K562 (cell line): ENCODE results near the gene GABRR1. TPM values are rescaled to one million over a fixed set of nuclear protein-coding genes. Genes with fewer than 3 reads are reported as not detected.

Experiments
- ATAC-seq: fragments of 200-7000 bp; cut with Tn5 transposase; 3 replicates; pipeline ENCODE4 v1.9.1; 2020; ENCODE audit warnings: moderate library complexity
- BruUV-seq: library from RNA; stranded (reverse); fragments of 400-500 nt; replicated peaks from 2 replicates; lab custom pipeline; 2021; lab: Mats Ljungman, UMichigan
- CTCF ChIA-PET: fragments of 300-600 bp; formaldehyde crosslinking; extraction: SDS; loops from one replicate; lab custom pipeline; 2021; ENCODE audit warnings: low intra/inter-chr PET ratio; lab: Yijun Ruan, JAX
- POLR2A ChIA-PET: fragments of 300-600, 350-650 bp; sonication (Branson Sonifier 250); formaldehyde crosslinking; extraction: SDS; loops from one replicate; lab custom pipeline; 2021; ENCODE audit warnings: antibody characterized with exemption, inconsistent platforms; lab: Yijun Ruan, JAX
- DNase-seq, 4 experiments: peaks; one replicate each; pipeline versions ENCODE4 v3.0.0 to v3.0.0-alpha.2; 2011 to 2018; ENCODE audit warnings: low spot score in 3 of 4, mixed read lengths in 3 of 4; ENCODE audit errors: extremely low read depth in 1 of 4
- FAIRE-seq: peaks from 2 replicates; lab custom pipeline; 2011; peaks lifted over from hg19 to GRCh38; lab: Jason Lieb, UNC
- H2AFZ ChIP-seq: 2 replicates; pipeline ENCODE4 v1.6.0; 2011; ENCODE audit warnings: low read depth, low read length, control low read depth, inconsistent platforms
- H3K27ac ChIP-seq: fragments of 200-600 bp; 3 replicates; pipeline ENCODE4 v1.8.0; 2011; ENCODE audit warnings: low read depth, mild to moderate bottlenecking, control low read depth, inconsistent platforms, low read length, moderate library complexity, mixed read lengths; ENCODE audit errors: extremely low read depth
- H3K27me3 ChIP-seq, 2 experiments: fragments of 300-600 bp in 1 of 2; 2 replicates in 1 of 2; 3 replicates in 1 of 2; pipeline versions ENCODE4 v1.6.0 to v1.8.0; 2011; ENCODE audit warnings: inconsistent platforms in 2 of 2, low read length in 2 of 2, mild to moderate bottlenecking in 1 of 2, mixed read lengths in 1 of 2, moderate library complexity in 1 of 2; ENCODE audit not compliant: control insufficient read depth in 2 of 2, insufficient read depth in 2 of 2
- H3K36me3 ChIP-seq: fragments of 300-600 bp; 3 replicates; pipeline ENCODE4 v1.8.0; 2011; ENCODE audit warnings: mild to moderate bottlenecking, low read length, inconsistent platforms; ENCODE audit not compliant: control insufficient read depth, insufficient read depth
- H3K4me1 ChIP-seq, 2 experiments: fragments of 200-600 bp in 1 of 2; replicated peaks in 1 of 2; 2 replicates in 1 of 2; 3 replicates in 1 of 2; pipeline versions ENCODE4 v1.5.1 to v1.8.0; 2011; ENCODE audit warnings: inconsistent platforms in 2 of 2, low read length in 2 of 2, mild to moderate bottlenecking in 1 of 2, mixed read lengths in 1 of 2, moderate library complexity in 1 of 2; ENCODE audit not compliant: control insufficient read depth in 2 of 2, insufficient read depth in 2 of 2
- H3K4me2 ChIP-seq: 2 replicates; pipeline ENCODE4 v1.6.1; 2011; ENCODE audit warnings: low read length, control low read depth, inconsistent platforms, mixed read lengths; ENCODE audit not compliant: insufficient read depth
- H3K4me3 ChIP-seq: fragments of 200-600 bp; sonication (generic), shearing (Covaris generic); 2 replicates; pipeline ENCODE4 v1.5.1; 2016; ENCODE audit warnings: control low read depth, inconsistent platforms
- H3K79me2 ChIP-seq: fragments of 200-600 bp; 3 replicates; pipeline ENCODE4 v1.8.0; 2011; ENCODE audit warnings: low read length, inconsistent platforms; ENCODE audit not compliant: control insufficient read depth, insufficient read depth
- H3K9ac ChIP-seq, 2 experiments: 2 replicates each; pipeline versions ENCODE4 v1.6.0 to v1.6.1; 2011; ENCODE audit warnings: low read depth in 2 of 2, low read length in 2 of 2, control low read depth in 1 of 2, inconsistent platforms in 1 of 2, mild to moderate bottlenecking in 1 of 2, mixed read lengths in 1 of 2; ENCODE audit not compliant: insufficient read depth in 1 of 2
- H3K9me1 ChIP-seq: one replicate; pipeline ENCODE4 v1.6.0; 2011; ENCODE audit warnings: inconsistent platforms, mild to moderate bottlenecking, low read length, moderate library complexity; ENCODE audit not compliant: control insufficient read depth, insufficient read depth
- H3K9me3 ChIP-seq: replicated peaks from 2 replicates; pipeline ENCODE4 v1.5.1; 2011; ENCODE audit warnings: low read depth, low read length, inconsistent platforms; ENCODE audit not compliant: control insufficient read depth, insufficient read depth
- H4K20me1 ChIP-seq: replicated peaks from 2 replicates; pipeline ENCODE4 v1.6.1; 2011; ENCODE audit warnings: low read length, inconsistent platforms, mixed read lengths; ENCODE audit not compliant: control insufficient read depth, insufficient read depth
- CBFA2T2 ChIP-seq: fragments of 450-650 bp; conservative IDR thresholded peaks from 2 replicates; pipeline ENCODE4 v1.6.1; 2017; ENCODE audit warnings: mild to moderate bottlenecking
- FUS ChIP-seq: fragments of 200-400 bp; formaldehyde crosslinking; optimal IDR thresholded peaks from 2 replicates; pipeline ENCODE3; 2017; ENCODE audit warnings: low read depth, low read length
- HDAC6 ChIP-seq: IDR thresholded peaks from 2 replicates; pipeline ENCODE4 v1.6.1; 2012; ENCODE audit warnings: low read depth, mild to moderate bottlenecking, control low read depth, inconsistent platforms, low read length, moderate library complexity
- JUNB ChIP-seq: fragments of 450-650 bp; formaldehyde crosslinking; conservative IDR thresholded peaks from 2 replicates; pipeline ENCODE4 v1.4.0; 2020; ENCODE audit warnings: mild to moderate bottlenecking
- NELFE ChIP-seq: IDR thresholded peaks from 2 replicates; pipeline ENCODE4 v1.6.1; 2011; ENCODE audit warnings: mild to moderate bottlenecking; ENCODE audit not compliant: insufficient read depth, insufficient read length
- PTBP1 ChIP-seq: fragments of 200-400 bp; formaldehyde crosslinking; IDR thresholded peaks from 2 replicates; pipeline ENCODE4 v1.6.1; 2017; ENCODE audit warnings: low read depth, low read length
- RFX1 ChIP-seq: fragments of 450-650 bp; IDR thresholded peaks from 2 replicates; pipeline ENCODE4 v1.6.1; 2016; ENCODE audit warnings: mild to moderate bottlenecking, moderate library complexity
- SMAD1 ChIP-seq: fragments of 150-350 bp; IDR thresholded peaks from 2 replicates; pipeline ENCODE4 v1.6.1; 2014; ENCODE audit warnings: low read length, low read depth; ENCODE audit not compliant: partially characterized antibody
- SOX6 ChIP-seq: fragments of 450-650 bp; IDR thresholded peaks from 2 replicates; pipeline ENCODE4 v1.6.1; 2014; ENCODE audit warnings: mild to moderate bottlenecking
- XRCC5 ChIP-seq: fragments of 200-400 bp; formaldehyde crosslinking; IDR thresholded peaks from 2 replicates; pipeline ENCODE4 v1.6.1; 2017; ENCODE audit warnings: low read depth, mild to moderate bottlenecking, low read length
- ZNF584 ChIP-seq: fragments of 200-800 bp; sonication (Bioruptor generic); IDR thresholded peaks from 2 replicates; pipeline ENCODE4 v1.6.1; 2016; ENCODE audit warnings: low read depth, mild to moderate bottlenecking, missing genetic modification characterization, missing compliant biosample characterization
- WGBS: fragments of 100-300 bp; shearing (Covaris generic); methylation state at CpG from one replicate; pipeline ENCODE4 v1.1.6; 2016; ENCODE audit warnings: low coverage, mixed read lengths; ENCODE audit not compliant: insufficient coverage; ENCODE audit errors: missing lambda C conversion rate; 5-methylcytosine and 5-hydroxymethylcytosine counted together
- in situ Hi-C: fragments of 300-500 bp; cut with MboI; formaldehyde crosslinking; loops from 4 replicates; pipeline ENCODE4 v1.15.0; 2018; ENCODE audit warnings: inconsistent platforms, mixed read lengths
- intact Hi-C: fragments of 100-400 bp; cut with micrococcal nuclease; formaldehyde crosslinking; loops from 2 replicates; pipeline ENCODE4 v1.14.2; 2022
- polyA plus RNA-seq, 8 experiments: library from polyadenylated mRNA; depleted of rRNA in 4 of 8; stranded (reverse) in 5 of 8; unstranded in 3 of 8; fragments of >200 nt; fragmentation: Nextera tagmentation in 2 of 8; fragmentation: Illumina TruSeq in 1 of 8; extraction: Ambion mirVana in 2 of 8; extraction: Trizol in 1 of 8; gene quantifications; 2 replicates each; pipeline versions ENCODE4 v1.2.1 to v1.2.3, GENCODE V29; 2011 to 2014; ENCODE audit warnings: inconsistent platforms in 1 of 8, missing spikeins in 1 of 8
- total RNA-seq, 7 experiments: library from RNA; depleted of rRNA in 6 of 7; stranded (reverse); fragments of >200 nt in 6 of 7; fragmentation: Illumina TruSeq in 2 of 7; extraction: Trizol in 2 of 7; gene quantifications; 2 replicates each; pipeline versions ENCODE4 v1.2.1 to v1.2.3, GENCODE V29; 2011 to 2021; ENCODE audit warnings: low replicate concordance in 1 of 7
- TF ChIP-seq, protein P1 (sequence below): sonication (generic); formaldehyde crosslinking; IDR thresholded peaks from 2 replicates; pipeline ENCODE4 v1.8.0; 2023; ENCODE audit warnings: missing genetic modification reagents, mild to moderate bottlenecking, borderline replicate concordance
- TF ChIP-seq, protein P2 (sequence below): fragments of 450-650 bp; formaldehyde crosslinking; IDR thresholded peaks from 2 replicates; pipeline ENCODE4 v1.4.0; 2020; ENCODE audit warnings: mild to moderate bottlenecking, moderate library complexity
- TF ChIP-seq, protein P3 (sequence below): fragments of 250-450 bp; sonication (Bioruptor Pico); IDR thresholded peaks from 2 replicates; pipeline ENCODE4 v1.5.1; 2021; ENCODE audit warnings: mild to moderate bottlenecking

Gene GABRR1
- total and polyA plus RNA-seq, 9 of the 15 experiments (the other 6 are each of a cell fraction or from before 2014, with no cell fraction given), result not detected

DNA sequence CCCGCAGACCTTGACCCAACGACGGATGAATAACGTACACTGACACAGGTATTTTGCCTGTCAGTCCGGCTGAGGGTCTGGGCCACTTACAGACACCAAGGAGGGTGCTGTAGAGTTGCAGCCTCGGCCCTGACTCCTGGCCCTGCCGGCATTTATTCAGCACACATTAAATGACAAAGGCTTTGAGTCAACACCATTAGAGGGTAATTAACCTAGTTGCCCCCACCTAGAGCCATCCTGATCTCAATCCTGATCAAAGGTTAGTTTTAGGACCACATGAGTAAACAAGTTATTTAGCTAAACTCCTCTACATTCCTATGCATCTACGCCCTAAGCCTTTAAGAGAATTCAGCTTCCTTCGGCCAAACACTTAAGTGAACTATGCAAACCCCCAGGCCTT is 83.2 kb downstream of the GABRR1 start (continued):
- TF ChIP-seq, protein P1, sequence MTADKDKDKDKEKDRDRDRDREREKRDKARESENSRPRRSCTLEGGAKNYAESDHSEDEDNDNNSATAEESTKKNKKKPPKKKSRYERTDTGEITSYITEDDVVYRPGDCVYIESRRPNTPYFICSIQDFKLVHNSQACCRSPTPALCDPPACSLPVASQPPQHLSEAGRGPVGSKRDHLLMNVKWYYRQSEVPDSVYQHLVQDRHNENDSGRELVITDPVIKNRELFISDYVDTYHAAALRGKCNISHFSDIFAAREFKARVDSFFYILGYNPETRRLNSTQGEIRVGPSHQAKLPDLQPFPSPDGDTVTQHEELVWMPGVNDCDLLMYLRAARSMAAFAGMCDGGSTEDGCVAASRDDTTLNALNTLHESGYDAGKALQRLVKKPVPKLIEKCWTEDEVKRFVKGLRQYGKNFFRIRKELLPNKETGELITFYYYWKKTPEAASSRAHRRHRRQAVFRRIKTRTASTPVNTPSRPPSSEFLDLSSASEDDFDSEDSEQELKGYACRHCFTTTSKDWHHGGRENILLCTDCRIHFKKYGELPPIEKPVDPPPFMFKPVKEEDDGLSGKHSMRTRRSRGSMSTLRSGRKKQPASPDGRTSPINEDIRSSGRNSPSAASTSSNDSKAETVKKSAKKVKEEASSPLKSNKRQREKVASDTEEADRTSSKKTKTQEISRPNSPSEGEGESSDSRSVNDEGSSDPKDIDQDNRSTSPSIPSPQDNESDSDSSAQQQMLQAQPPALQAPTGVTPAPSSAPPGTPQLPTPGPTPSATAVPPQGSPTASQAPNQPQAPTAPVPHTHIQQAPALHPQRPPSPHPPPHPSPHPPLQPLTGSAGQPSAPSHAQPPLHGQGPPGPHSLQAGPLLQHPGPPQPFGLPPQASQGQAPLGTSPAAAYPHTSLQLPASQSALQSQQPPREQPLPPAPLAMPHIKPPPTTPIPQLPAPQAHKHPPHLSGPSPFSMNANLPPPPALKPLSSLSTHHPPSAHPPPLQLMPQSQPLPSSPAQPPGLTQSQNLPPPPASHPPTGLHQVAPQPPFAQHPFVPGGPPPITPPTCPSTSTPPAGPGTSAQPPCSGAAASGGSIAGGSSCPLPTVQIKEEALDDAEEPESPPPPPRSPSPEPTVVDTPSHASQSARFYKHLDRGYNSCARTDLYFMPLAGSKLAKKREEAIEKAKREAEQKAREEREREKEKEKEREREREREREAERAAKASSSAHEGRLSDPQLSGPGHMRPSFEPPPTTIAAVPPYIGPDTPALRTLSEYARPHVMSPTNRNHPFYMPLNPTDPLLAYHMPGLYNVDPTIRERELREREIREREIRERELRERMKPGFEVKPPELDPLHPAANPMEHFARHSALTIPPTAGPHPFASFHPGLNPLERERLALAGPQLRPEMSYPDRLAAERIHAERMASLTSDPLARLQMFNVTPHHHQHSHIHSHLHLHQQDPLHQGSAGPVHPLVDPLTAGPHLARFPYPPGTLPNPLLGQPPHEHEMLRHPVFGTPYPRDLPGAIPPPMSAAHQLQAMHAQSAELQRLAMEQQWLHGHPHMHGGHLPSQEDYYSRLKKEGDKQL (CRISPR knock-in tag), result no peak
- TF ChIP-seq, protein P2, sequence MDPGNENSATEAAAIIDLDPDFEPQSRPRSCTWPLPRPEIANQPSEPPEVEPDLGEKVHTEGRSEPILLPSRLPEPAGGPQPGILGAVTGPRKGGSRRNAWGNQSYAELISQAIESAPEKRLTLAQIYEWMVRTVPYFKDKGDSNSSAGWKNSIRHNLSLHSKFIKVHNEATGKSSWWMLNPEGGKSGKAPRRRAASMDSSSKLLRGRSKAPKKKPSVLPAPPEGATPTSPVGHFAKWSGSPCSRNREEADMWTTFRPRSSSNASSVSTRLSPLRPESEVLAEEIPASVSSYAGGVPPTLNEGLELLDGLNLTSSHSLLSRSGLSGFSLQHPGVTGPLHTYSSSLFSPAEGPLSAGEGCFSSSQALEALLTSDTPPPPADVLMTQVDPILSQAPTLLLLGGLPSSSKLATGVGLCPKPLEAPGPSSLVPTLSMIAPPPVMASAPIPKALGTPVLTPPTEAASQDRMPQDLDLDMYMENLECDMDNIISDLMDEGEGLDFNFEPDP (CRISPR knock-in tag), result no peak
- no peak for TF ChIP-seq NELFE

DNA sequence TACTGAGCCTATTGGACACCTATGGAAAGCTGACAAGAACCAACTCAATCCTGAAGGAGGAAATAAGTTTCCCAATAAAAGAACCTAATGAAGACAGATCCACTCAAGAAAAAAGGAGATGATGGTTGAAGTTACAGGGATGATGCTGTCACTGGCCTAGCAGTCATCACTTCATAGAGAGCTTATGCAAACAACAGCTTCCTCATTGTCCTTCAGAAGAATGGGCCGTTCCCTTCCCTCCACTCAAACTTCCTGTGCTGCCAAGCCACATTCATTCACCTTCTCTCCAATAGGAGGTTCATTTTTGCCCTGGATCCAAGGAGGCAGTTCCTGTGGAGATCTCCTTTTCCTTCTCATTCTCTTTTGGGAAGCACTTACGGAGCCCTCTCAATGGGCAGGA is 85.1 kb downstream of the GABRR1 start:
- WGBS, result 0% methylated on average over 2 of the region's 2 CpGs
- Histone ChIP-seq H3K9me3 (no peaks in the 10 kb centered on the region), H3K36me3 (no peaks in the 10 kb centered on the region), H3K27me3 (peaks cover 3 to 7% of the 10 kb centered on the region in 2 experiments; a peak in 3 of 5 replicates), H4K20me1 (no peaks in the 10 kb centered on the region), H3K9me1 (no peaks in the 10 kb centered on the region), H3K27ac (no peak overlapping the region), H3K9ac (no peak overlapping the region), H3K4me3 (no peak overlapping the region), H3K4me2 (no peak overlapping the region), H2AFZ (no peak overlapping the region), H3K79me2 (no peaks in the 10 kb centered on the region), H3K4me1 (no peaks in the 10 kb centered on the region)
- in situ Hi-C loops, result no loop called here
- BruUV-seq, result no TSS peak
- DNase-seq, result no peak
- no peak for ATAC-seq
- POLR2A ChIA-PET, result no interaction called here
- no peak for FAIRE-seq
- CTCF ChIA-PET, result no interaction called here
- intact Hi-C loops, result no loop called here
- no peak for TF ChIP-seq NELFE
- TF ChIP-seq XRCC5, result no peak
- TF ChIP-seq PTBP1, result no peak
- TF ChIP-seq RFX1, result no peak
- no peak for TF ChIP-seq SMAD1
- TF ChIP-seq, protein P3, sequence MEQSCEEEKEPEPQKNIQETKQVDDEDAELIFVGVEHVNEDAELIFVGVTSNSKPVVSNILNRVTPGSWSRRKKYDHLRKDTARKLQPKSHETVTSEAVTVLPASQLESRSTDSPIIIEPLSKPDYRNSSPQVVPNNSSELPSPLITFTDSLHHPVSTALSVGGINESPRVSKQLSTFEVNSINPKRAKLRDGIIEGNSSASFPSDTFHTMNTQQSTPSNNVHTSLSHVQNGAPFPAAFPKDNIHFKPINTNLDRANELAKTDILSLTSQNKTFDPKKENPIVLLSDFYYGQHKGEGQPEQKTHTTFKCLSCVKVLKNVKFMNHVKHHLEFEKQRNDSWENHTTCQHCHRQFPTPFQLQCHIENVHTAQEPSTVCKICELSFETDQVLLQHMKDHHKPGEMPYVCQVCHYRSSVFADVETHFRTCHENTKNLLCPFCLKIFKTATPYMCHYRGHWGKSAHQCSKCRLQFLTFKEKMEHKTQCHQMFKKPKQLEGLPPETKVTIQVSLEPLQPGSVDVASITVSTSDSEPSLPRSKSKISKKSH (CRISPR knock-in tag), result no peak
- TF ChIP-seq FUS, result no peak
- no peak for TF ChIP-seq ZNF584 (CRISPR knock-in tag)
- TF ChIP-seq HDAC6, result no peak
- TF ChIP-seq JUNB (CRISPR knock-in tag), result no peak
- TF ChIP-seq SOX6, result no peak
- TF ChIP-seq CBFA2T2, result no peak
